ENCODE measurements around the gene ACACA. TPM values are rescaled to one million over a fixed set of nuclear protein-coding genes. Genes with fewer than 3 reads are reported as not detected.

The ACACA gene
- total and polyA plus RNA-seq, 2 experiments from 2014 or later: 59.6 to 164 TPM

- H3K4me2 ChIP-seq: no peak overlapping the region
- H3K36me3 Mint-ChIP-seq (ENCODE audit: low read depth): peaks cover 12% of the 10 kb centered on the region; the same call in 2 of the 3 replicates
- no peaks in the 10 kb centered on the region for H3K79me2 ChIP-seq (replicated peaks; ENCODE audit: insufficient read depth)
- no peak for DNase-seq (ENCODE audit: low spot score)
- H4K20me1 ChIP-seq (replicated peaks; ENCODE audit: insufficient read depth): no peaks in the 10 kb centered on the region
- TF ChIP-seq POLR2AphosphoS5 (IDR thresholded peaks at IDR 0.05; ENCODE audit: low read depth) (no peak), ZNF462 (CRISPR knock-in tag; IDR thresholded peaks at IDR 0.05) (no peak)
- H3F3A ChIP-seq (replicated peaks; ENCODE audit: low read depth): 0 out of 2 replicates have a peak, but pooled peaks cover 13% of the 10 kb centered on the region
- H3K27ac ChIP-seq (ENCODE audit: low read depth): peak overlapping the region; percentile 63; the same call in 1 of the 2 replicates
- no peak overlapping the region for H3K4me3 ChIP-seq
- no peaks in the 10 kb centered on the region; the same call in 1 of the 2 replicates for H3K36me3 ChIP-seq (ENCODE audit: insufficient read depth)
- H3K27ac Mint-ChIP-seq: no peak overlapping the region
- no peak for ATAC-seq
- no peaks in the 10 kb centered on the region for H3K27me3 ChIP-seq (ENCODE audit: insufficient read depth)
- H2AFZ ChIP-seq: no peak overlapping the region
- peaks cover 14% of the 10 kb centered on the region for H3K27me3 Mint-ChIP-seq (ENCODE audit: insufficient read depth, low read depth, poor library complexity)
- H3K4me1 ChIP-seq (ENCODE audit: insufficient read depth): peaks cover 4% of the 10 kb centered on the region
- no peak overlapping the region for H3K4me3 Mint-ChIP-seq
- H3K9me2 ChIP-seq (ENCODE audit: insufficient read depth): no peaks in the 10 kb centered on the region
- H3K4me1 Mint-ChIP-seq: peaks cover 34% of the 10 kb centered on the region
- no peaks in the 10 kb centered on the region for H3K9me3 Mint-ChIP-seq
These were observed 354.2 kb downstream of the ACACA start for GRCh38 chr17:37052450-37052849.

- Mint-ChIP-seq H3K4me1 (peaks cover 39% of the 10 kb centered on the region), H3K9me3 (no peaks in the 10 kb centered on the region), H3K27me3 (ENCODE audit: insufficient read depth, low read depth, poor library complexity) (peaks cover 12% of the 10 kb centered on the region), H3K36me3 (ENCODE audit: low read depth) (peaks cover 8% of the 10 kb centered on the region; the same call in 2 of the 3 replicates), H3K27ac (peak overlapping the region; percentile 38; the same call in 1 of the 2 replicates), H3K4me3 (no peak overlapping the region)
- Histone ChIP-seq H4K20me1 (replicated peaks; ENCODE audit: insufficient read depth) (no peaks in the 10 kb centered on the region), H3K79me2 (replicated peaks; ENCODE audit: insufficient read depth) (no peaks in the 10 kb centered on the region), H3K4me2 (no peak overlapping the region), H3K4me3 (no peak overlapping the region), H2AFZ (no peak overlapping the region), H3K27ac (ENCODE audit: low read depth) (no peak overlapping the region), H3K36me3 (ENCODE audit: insufficient read depth) (peaks cover 3% of the 10 kb centered on the region; the same call in 1 of the 2 replicates), H3K27me3 (ENCODE audit: insufficient read depth) (no peaks in the 10 kb centered on the region), H3K4me1 (ENCODE audit: insufficient read depth) (peaks cover 10% of the 10 kb centered on the region), H3K9me2 (ENCODE audit: insufficient read depth) (no peaks in the 10 kb centered on the region), H3F3A (replicated peaks; ENCODE audit: low read depth) (peaks cover 17% of the 10 kb centered on the region; the same call in 1 of the 2 replicates)
- no peak for ATAC-seq
- no peak for DNase-seq (ENCODE audit: low spot score)
- no peak for TF ChIP-seq ZNF462 (CRISPR knock-in tag; IDR thresholded peaks at IDR 0.05)
These were observed 354.8 kb downstream of the ACACA start for GRCh38 chr17:37051833-37052232.

Measured in GM23338 (cell line).